Activated CD8-positive, alpha-beta memory T cell treated with anti-CD3 and anti-CD28 coated beads for 4 hours (primary cell): ENCODE results near the gene WRNIP1.

ENCODE experiments used
- DNase-seq, 2 donors: peaks; one replicate each; pipeline ENCODE4 v3.0.0-alpha.2; 2020; ENCODE audit warnings: low read depth in 2 of 2

WRNIP1 gene

GRCh38 chr6:2805031-2805430 is 39.8 kb downstream of the WRNIP1 start:
- no peak for DNase-seq

GRCh38 chr6:2806644-2807043 is 41.5 kb downstream of the WRNIP1 start:
- DNase-seq: no peak

GRCh38 chr6:2807342-2808090 is 42.3 kb downstream of the WRNIP1 start:
- DNase-seq: no peak

- no peak for DNase-seq
Measured at GRCh38 chr6:2809015-2809414, 43.8 kb downstream of the WRNIP1 start.

GRCh38 chr6:2810092-2810671 is 45.0 kb downstream of the WRNIP1 start:
- no peak for DNase-seq

GRCh38 chr6:2812695-2813094 is 47.5 kb downstream of the WRNIP1 start:
- DNase-seq: no peak

GRCh38 chr6:2816158-2816557 is 51.0 kb downstream of the WRNIP1 start:
- no peak for DNase-seq

GRCh38 chr6:2817903-2818443 is 52.8 kb downstream of the WRNIP1 start:
- DNase-seq: no peak

- DNase-seq: no peak
Measured at GRCh38 chr6:2818593-2818992, 53.4 kb downstream of the WRNIP1 start.

GRCh38 chr6:2819115-2819514 is 53.9 kb downstream of the WRNIP1 start:
- DNase-seq: no peak

- no peak for DNase-seq
Measured at GRCh38 chr6:2819978-2820377, 54.8 kb downstream of the WRNIP1 start.

GRCh38 chr6:2820415-2820814 is 55.2 kb downstream of the WRNIP1 start:
- no peak for DNase-seq

GRCh38 chr6:2821554-2821953 is 56.4 kb downstream of the WRNIP1 start:
- DNase-seq: no peak

GRCh38 chr6:2823104-2823850 is 58.1 kb downstream of the WRNIP1 start:
- DNase-seq: no peak

- DNase-seq: no peak
Measured at GRCh38 chr6:2826131-2826530, 60.9 kb downstream of the WRNIP1 start.

GRCh38 chr6:2827142-2827541 is 61.9 kb downstream of the WRNIP1 start:
- no peak for DNase-seq

- no peak for DNase-seq
Measured at GRCh38 chr6:2828629-2829028, 63.4 kb downstream of the WRNIP1 start.

- no peak for DNase-seq
Measured at GRCh38 chr6:2829253-2829652, 64.1 kb downstream of the WRNIP1 start.

- DNase-seq: no peak
Measured at GRCh38 chr6:2830183-2830582, 65.0 kb downstream of the WRNIP1 start.

- no peak for DNase-seq
Measured at GRCh38 chr6:2831392-2831791, 66.2 kb downstream of the WRNIP1 start.

GRCh38 chr6:2834262-2834661 is 69.1 kb downstream of the WRNIP1 start:
- no peak for DNase-seq
